Ectodermal cell (in vitro differentiated cells): ENCODE data around the gene NFATC1.

Experiments
- H3K27ac ChIP-seq: 2 replicates; pipeline ENCODE4 v1.7.0; 2013; ENCODE audit warnings: mild to moderate bottlenecking, low read depth, low read length; ENCODE audit not compliant: insufficient read depth, poor library complexity, severe bottlenecking
- H3K27me3 ChIP-seq: 2 replicates; pipeline ENCODE4 v1.7.0; 2013; ENCODE audit warnings: mild to moderate bottlenecking, low read length; ENCODE audit not compliant: insufficient read depth, control insufficient read depth, poor library complexity, severe bottlenecking
- H3K36me3 ChIP-seq: one replicate; pipeline ENCODE4 v1.7.0; 2013; ENCODE audit warnings: low read length; ENCODE audit not compliant: control insufficient read depth, insufficient read depth
- H3K4me1 ChIP-seq: one replicate; pipeline ENCODE4 v1.7.0; 2013; ENCODE audit warnings: low read length; ENCODE audit not compliant: control insufficient read depth, insufficient read depth
- H3K4me3 ChIP-seq: 2 replicates; pipeline ENCODE4 v1.7.0; 2013; ENCODE audit warnings: low read depth, low read length, control low read depth; ENCODE audit not compliant: insufficient read depth
- H3K9me3 ChIP-seq: 2 replicates; pipeline ENCODE4 v1.7.0; 2013; ENCODE audit warnings: mild to moderate bottlenecking, low read length, moderate library complexity; ENCODE audit not compliant: control insufficient read depth
- WGBS, 2 experiments: methylation state at CpG; one replicate each; pipeline ENCODE4 v1.1.7; 2013; ENCODE audit warnings: missing lambda C conversion rate in 2 of 2; 5-methylcytosine and 5-hydroxymethylcytosine counted together

NFATC1 gene

GRCh38 chr18:79442508-79443221 lies 46.9 kb downstream of the NFATC1 start:
- Histone ChIP-seq H3K27ac (no peak overlapping the region), H3K27me3 (no peaks in the 10 kb centered on the region), H3K4me1 (peaks cover 3% of the 10 kb centered on the region), H3K4me3 (no peak overlapping the region), H3K36me3 (no peaks in the 10 kb centered on the region), H3K9me3 (no peaks in the 10 kb centered on the region)
- 86 to 90% methylated on average over 29 of the region's 29 CpGs for WGBS, 2 experiments

- no peaks in the 10 kb centered on the region for H3K36me3 ChIP-seq
Observed at GRCh38 chr18:79445221-79445620, 49.5 kb downstream of the NFATC1 start.

GRCh38 chr18:79445696-79446561 lies 50.2 kb downstream of the NFATC1 start:
- H3K27ac ChIP-seq = no peak overlapping the region
- 86 to 93% methylated on average over 13 to 16 of the region's 18 CpGs for WGBS, 2 experiments
- H3K27me3 ChIP-seq = no peaks in the 10 kb centered on the region
- H3K4me1 ChIP-seq = peaks cover 3% of the 10 kb centered on the region
- H3K9me3 ChIP-seq = no peaks in the 10 kb centered on the region
- H3K36me3 ChIP-seq = no peaks in the 10 kb centered on the region
- no peak overlapping the region for H3K4me3 ChIP-seq

More at GRCh38 chr18:79445221-79445620, 49.5 kb downstream of the NFATC1 start:
- peaks cover 3% of the 10 kb centered on the region for H3K4me1 ChIP-seq
- H3K27me3 ChIP-seq = no peaks in the 10 kb centered on the region
- no peaks in the 10 kb centered on the region for H3K9me3 ChIP-seq
- H3K4me3 ChIP-seq = no peak overlapping the region
- no peak overlapping the region for H3K27ac ChIP-seq
- WGBS, 2 experiments = 94 to 96% methylated on average over 15 of the region's 15 CpGs

- 92 to 93% methylated on average over 24 of the region's 24 CpGs for WGBS, 2 experiments
- peaks cover 3% of the 10 kb centered on the region for H3K4me1 ChIP-seq
- H3K27ac ChIP-seq = no peak overlapping the region
- H3K36me3 ChIP-seq = no peaks in the 10 kb centered on the region
- H3K27me3 ChIP-seq = no peaks in the 10 kb centered on the region
- no peaks in the 10 kb centered on the region for H3K9me3 ChIP-seq
- no peak overlapping the region for H3K4me3 ChIP-seq
Observed at GRCh38 chr18:79446931-79447330, 51.2 kb downstream of the NFATC1 start.

- no peak overlapping the region for H3K27ac ChIP-seq
- 95 to 96% methylated on average over 29 of the region's 29 CpGs for WGBS, 2 experiments
- H3K9me3 ChIP-seq = no peaks in the 10 kb centered on the region
- H3K4me3 ChIP-seq = no peak overlapping the region
- H3K4me1 ChIP-seq = peaks cover 3% of the 10 kb centered on the region
- H3K36me3 ChIP-seq = no peaks in the 10 kb centered on the region
- no peaks in the 10 kb centered on the region for H3K27me3 ChIP-seq
Observed at GRCh38 chr18:79447703-79448367, 52.1 kb downstream of the NFATC1 start.

- H3K36me3 ChIP-seq = no peaks in the 10 kb centered on the region
- H3K27me3 ChIP-seq = no peaks in the 10 kb centered on the region
- H3K27ac ChIP-seq = no peak overlapping the region
- no peak overlapping the region for H3K4me3 ChIP-seq
- no peaks in the 10 kb centered on the region for H3K9me3 ChIP-seq
- peaks cover 3% of the 10 kb centered on the region for H3K4me1 ChIP-seq
- 94 to 95% methylated on average over 25 of the region's 25 CpGs for WGBS, 2 experiments
Observed at GRCh38 chr18:79448621-79449020, 52.9 kb downstream of the NFATC1 start.

- Histone ChIP-seq H3K9me3 (no peaks in the 10 kb centered on the region), H3K4me1 (peaks cover 3% of the 10 kb centered on the region), H3K27me3 (no peaks in the 10 kb centered on the region), H3K4me3 (no peak overlapping the region), H3K27ac (no peak overlapping the region), H3K36me3 (no peaks in the 10 kb centered on the region)
- 94 to 96% methylated on average over 35 of the region's 35 CpGs for WGBS, 2 experiments
Observed at GRCh38 chr18:79449551-79450288, 54.0 kb downstream of the NFATC1 start.

- WGBS, 2 experiments = 91 to 92% methylated on average over 28 of the region's 28 CpGs
- Histone ChIP-seq H3K27me3 (no peaks in the 10 kb centered on the region), H3K4me1 (peaks cover 3% of the 10 kb centered on the region), H3K36me3 (no peaks in the 10 kb centered on the region), H3K4me3 (no peak overlapping the region), H3K9me3 (no peaks in the 10 kb centered on the region), H3K27ac (no peak overlapping the region)
Observed at GRCh38 chr18:79450289-79451080, 54.8 kb downstream of the NFATC1 start.
